Smooth muscle cell (in vitro differentiated cells): ENCODE results near the gene GUCY2C. TPM values are rescaled to one million over a fixed set of nuclear protein-coding genes. Genes with fewer than 3 reads are reported as not detected.

ENCODE experiments used
- DNase-seq: peaks from one replicate; lab custom pipeline; 2025; ENCODE audit not compliant: unreplicated experiment; lab: John Stamatoyannopoulos, UW
- H2AFZ ChIP-seq: fragments of 200-600 bp; sonication (generic); 2 replicates; pipeline ENCODE4 v1.6.0; 2016; ENCODE audit warnings: antibody characterized with exemption, low read depth, mild to moderate bottlenecking
- H3F3A ChIP-seq: fragments of 200-600 bp; sonication (generic); 2 replicates; pipeline ENCODE4 v1.6.0; 2017; ENCODE audit warnings: antibody characterized with exemption, low read depth
- H3K27ac ChIP-seq: fragments of 200-600 bp; sonication (generic); 2 replicates; pipeline ENCODE4 v1.5.1; 2016; ENCODE audit warnings: low read depth, mild to moderate bottlenecking
- H3K27me3 ChIP-seq: fragments of 200-600 bp; sonication (generic); 2 replicates; pipeline ENCODE4 v1.6.1; 2016; ENCODE audit warnings: low read depth, mild to moderate bottlenecking
- H3K36me3 ChIP-seq: fragments of 200-600 bp; sonication (generic); 2 replicates; pipeline ENCODE4 v1.5.1; 2016; ENCODE audit warnings: low read depth
- H3K4me1 ChIP-seq: fragments of 200-600 bp; sonication (generic); 2 replicates; pipeline ENCODE4 v1.5.1; 2016; ENCODE audit warnings: low read depth
- H3K4me2 ChIP-seq: fragments of 200-600 bp; sonication (generic); 2 replicates; pipeline ENCODE4 v1.6.0; 2016; ENCODE audit warnings: mild to moderate bottlenecking
- H3K4me3 ChIP-seq: fragments of 200-600 bp; sonication (generic); 2 replicates; pipeline ENCODE4 v1.5.1; 2016; ENCODE audit warnings: mild to moderate bottlenecking
- H3K79me2 ChIP-seq: fragments of 200-600 bp; sonication (generic); 2 replicates; pipeline ENCODE4 v1.6.0; 2016; ENCODE audit warnings: low read depth, mild to moderate bottlenecking
- H3K9ac ChIP-seq: fragments of 200-600 bp; sonication (generic); 2 replicates; pipeline ENCODE4 v1.6.0; 2016; ENCODE audit warnings: low read depth
- H3K9me3 ChIP-seq: fragments of 200-600 bp; sonication (generic); replicated peaks from 2 replicates; pipeline ENCODE4 v1.5.1; 2016; ENCODE audit warnings: low read depth
- H4K20me1 ChIP-seq: fragments of 200-600 bp; sonication (generic); 2 replicates; pipeline ENCODE4 v1.6.0; 2016; ENCODE audit warnings: low read depth
- CTCF ChIP-seq: fragments of 200-600 bp; sonication (generic); IDR thresholded peaks from 2 replicates; pipeline ENCODE4 v1.5.1; 2017; ENCODE audit warnings: borderline replicate concordance, mild to moderate bottlenecking, antibody characterized with exemption; ENCODE audit not compliant: insufficient read depth, poor library complexity, severe bottlenecking
- WGBS: methylation state at CpG from one replicate; pipeline ENCODE4 v1.1.7; 2016; ENCODE audit warnings: low lambda C conversion rate; 5-methylcytosine and 5-hydroxymethylcytosine counted together
- polyA plus RNA-seq: library from polyadenylated mRNA; unstranded; fragments of >200 nt; fragmentation: Nextera tagmentation; extraction: Ambion mirVana; gene quantifications from 2 replicates; pipeline ENCODE4 v1.2.1, GENCODE V29; 2016
- total RNA-seq: library from RNA; depleted of rRNA; stranded (reverse); fragments of >200 nt; gene quantifications from 2 replicates; pipeline ENCODE4 v1.2.3, GENCODE V29; 2014

Gene GUCY2C
- total and polyA plus RNA-seq, 2 experiments from 2014 or later: not detected

GRCh38 chr12:14612898-14613445, 83.4 kb downstream of the GUCY2C start:
- H3K4me3 ChIP-seq: no peak overlapping the region
- H4K20me1 ChIP-seq: no peaks in the 10 kb centered on the region
- DNase-seq: no peak
- H3F3A ChIP-seq: no peaks in the 10 kb centered on the region
- H3K27me3 ChIP-seq: no peaks in the 10 kb centered on the region
- no peaks in the 10 kb centered on the region for H3K79me2 ChIP-seq
- 63% methylated on average over 3 of the region's 3 CpGs for WGBS
- H2AFZ ChIP-seq: no peak overlapping the region
- peaks cover 7% of the 10 kb centered on the region for H3K9me3 ChIP-seq
- no peak overlapping the region for H3K27ac ChIP-seq
- peak overlapping the region; percentile 14 for H3K4me2 ChIP-seq
- TF ChIP-seq CTCF: no peak
- no peaks in the 10 kb centered on the region for H3K4me1 ChIP-seq
- H3K36me3 ChIP-seq: peaks cover 6% of the 10 kb centered on the region
- H3K9ac ChIP-seq: no peak overlapping the region

GRCh38 chr12:14612250-14612649, 84.1 kb downstream of the GUCY2C start:
- no peak for TF ChIP-seq CTCF
- H3K36me3 ChIP-seq: peaks cover 6% of the 10 kb centered on the region
- no peak overlapping the region for H3K4me2 ChIP-seq
- H3K9me3 ChIP-seq: peaks cover 7% of the 10 kb centered on the region
- H3K9ac ChIP-seq: no peak overlapping the region
- no peak for DNase-seq
- no peak overlapping the region for H3K27ac ChIP-seq
- no peaks in the 10 kb centered on the region for H3K4me1 ChIP-seq
- H3F3A ChIP-seq: no peaks in the 10 kb centered on the region
- H3K79me2 ChIP-seq: no peaks in the 10 kb centered on the region
- no peak overlapping the region for H3K4me3 ChIP-seq
- WGBS: 93% methylated on average over 3 of the region's 3 CpGs
- no peaks in the 10 kb centered on the region for H4K20me1 ChIP-seq
- no peaks in the 10 kb centered on the region for H3K27me3 ChIP-seq
- no peak overlapping the region for H2AFZ ChIP-seq

GRCh38 chr12:14611640-14612203, 84.7 kb downstream of the GUCY2C start:
- peaks cover 6% of the 10 kb centered on the region for H3K36me3 ChIP-seq
- no peaks in the 10 kb centered on the region for H3K4me1 ChIP-seq
- no peaks in the 10 kb centered on the region for H4K20me1 ChIP-seq
- H3K27me3 ChIP-seq: no peaks in the 10 kb centered on the region
- peaks cover 7% of the 10 kb centered on the region for H3K9me3 ChIP-seq
- no peak overlapping the region for H3K4me3 ChIP-seq
- no peak for TF ChIP-seq CTCF
- no peaks in the 10 kb centered on the region for H3F3A ChIP-seq
- no peaks in the 10 kb centered on the region for H3K79me2 ChIP-seq
- no peak for DNase-seq
- no peak overlapping the region for H3K4me2 ChIP-seq
- no peak overlapping the region for H3K27ac ChIP-seq
- H2AFZ ChIP-seq: no peak overlapping the region
- no peak overlapping the region for H3K9ac ChIP-seq
- 96% methylated on average over 3 of the region's 3 CpGs for WGBS

- DNase-seq: no peak
- Histone ChIP-seq H3F3A (no peaks in the 10 kb centered on the region), H3K27me3 (no peaks in the 10 kb centered on the region), H3K9me3 (peaks cover 29% of the 10 kb centered on the region), H3K4me1 (no peaks in the 10 kb centered on the region), H2AFZ (no peak overlapping the region), H3K9ac (no peak overlapping the region), H3K4me3 (no peak overlapping the region), H4K20me1 (no peaks in the 10 kb centered on the region), H3K79me2 (no peaks in the 10 kb centered on the region), H3K36me3 (peaks cover 6% of the 10 kb centered on the region), H3K27ac (no peak overlapping the region), H3K4me2 (no peak overlapping the region)
- TF ChIP-seq CTCF: no peak
These were observed 88.8 kb downstream of the GUCY2C start for GRCh38 chr12:14607568-14607967.
